AG09319 (cell line): ENCODE data around the gene EFCAB6.

Experiments
- DNase-seq: peaks from one replicate; pipeline ENCODE4 v3.0.0-alpha.2; 2010; ENCODE audit warnings: low read depth; ENCODE audit errors: extremely low read depth
- TF ChIP-seq, protein P1 (sequence below): IDR thresholded peaks from 2 replicates; pipeline ENCODE4 v1.5.1; 2011; ENCODE audit warnings: low read depth, mild to moderate bottlenecking, inconsistent platforms, low read length, moderate library complexity

Gene EFCAB6

DNA sequence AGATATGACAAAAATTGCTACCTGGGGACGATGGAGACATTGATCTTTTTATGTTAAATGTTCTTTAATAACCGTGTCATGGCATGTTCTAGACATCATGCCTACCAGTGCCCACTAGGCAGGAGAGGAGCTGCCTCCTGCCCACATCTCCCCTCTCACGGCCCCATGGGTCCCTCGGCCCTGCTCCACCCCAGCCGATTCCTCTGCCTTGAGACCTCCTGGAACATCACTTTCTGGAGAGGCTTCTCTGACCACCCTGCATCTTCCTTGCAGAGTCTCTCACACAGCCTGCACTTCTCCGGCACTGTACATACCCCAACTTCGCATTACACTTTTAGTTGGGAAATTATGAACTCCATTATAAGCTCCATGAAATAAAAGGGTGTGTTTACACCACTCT is 16.8 kb downstream of the EFCAB6 start:
- TF ChIP-seq, protein P1, sequence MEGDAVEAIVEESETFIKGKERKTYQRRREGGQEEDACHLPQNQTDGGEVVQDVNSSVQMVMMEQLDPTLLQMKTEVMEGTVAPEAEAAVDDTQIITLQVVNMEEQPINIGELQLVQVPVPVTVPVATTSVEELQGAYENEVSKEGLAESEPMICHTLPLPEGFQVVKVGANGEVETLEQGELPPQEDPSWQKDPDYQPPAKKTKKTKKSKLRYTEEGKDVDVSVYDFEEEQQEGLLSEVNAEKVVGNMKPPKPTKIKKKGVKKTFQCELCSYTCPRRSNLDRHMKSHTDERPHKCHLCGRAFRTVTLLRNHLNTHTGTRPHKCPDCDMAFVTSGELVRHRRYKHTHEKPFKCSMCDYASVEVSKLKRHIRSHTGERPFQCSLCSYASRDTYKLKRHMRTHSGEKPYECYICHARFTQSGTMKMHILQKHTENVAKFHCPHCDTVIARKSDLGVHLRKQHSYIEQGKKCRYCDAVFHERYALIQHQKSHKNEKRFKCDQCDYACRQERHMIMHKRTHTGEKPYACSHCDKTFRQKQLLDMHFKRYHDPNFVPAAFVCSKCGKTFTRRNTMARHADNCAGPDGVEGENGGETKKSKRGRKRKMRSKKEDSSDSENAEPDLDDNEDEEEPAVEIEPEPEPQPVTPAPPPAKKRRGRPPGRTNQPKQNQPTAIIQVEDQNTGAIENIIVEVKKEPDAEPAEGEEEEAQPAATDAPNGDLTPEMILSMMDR = no peak
- DNase-seq = no peak

DNA sequence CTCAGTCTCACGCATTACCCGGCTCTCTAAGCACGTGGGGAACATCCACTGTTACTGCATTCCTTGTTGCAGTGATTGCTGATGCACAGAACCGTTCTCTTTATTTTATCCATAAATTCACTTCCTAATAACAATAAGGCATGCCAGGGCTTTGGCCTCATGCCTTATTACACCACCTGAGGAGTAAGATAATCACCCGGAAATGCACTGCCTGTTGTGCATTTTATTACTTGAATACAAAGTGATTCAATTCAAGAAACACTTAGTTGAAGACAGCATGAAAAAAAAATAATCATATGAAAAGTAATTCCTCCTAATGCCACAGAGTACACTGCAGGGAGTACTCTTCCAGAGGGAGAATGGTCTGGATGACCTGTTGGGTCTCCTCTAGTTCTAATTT is 19.2 kb downstream of the EFCAB6 start:
- DNase-seq = no peak
- TF ChIP-seq, protein P1 = no peak

DNA sequence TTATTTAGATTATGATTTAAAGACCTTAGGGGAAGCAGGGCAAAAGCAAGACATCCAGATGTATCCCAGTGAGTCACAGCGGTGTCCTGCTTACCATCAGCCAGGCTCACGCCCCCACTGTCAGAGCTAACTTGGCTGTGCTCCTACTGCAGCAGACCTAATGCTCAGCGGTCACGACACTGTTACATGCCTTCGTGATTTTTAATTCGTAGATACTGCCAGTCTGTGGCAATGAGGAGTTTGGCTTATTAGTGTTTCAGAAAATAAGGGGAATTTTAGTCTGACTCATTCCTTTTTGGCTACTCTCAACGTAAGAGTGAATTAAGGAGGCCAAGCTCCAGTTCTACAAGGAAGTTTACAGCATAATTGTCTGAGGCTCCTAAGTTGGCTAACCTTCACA is 22.7 kb downstream of the EFCAB6 start:
- DNase-seq = peak; percentile 94
- TF ChIP-seq, protein P1 = no peak; the same call in none of the 2 replicates

DNA sequence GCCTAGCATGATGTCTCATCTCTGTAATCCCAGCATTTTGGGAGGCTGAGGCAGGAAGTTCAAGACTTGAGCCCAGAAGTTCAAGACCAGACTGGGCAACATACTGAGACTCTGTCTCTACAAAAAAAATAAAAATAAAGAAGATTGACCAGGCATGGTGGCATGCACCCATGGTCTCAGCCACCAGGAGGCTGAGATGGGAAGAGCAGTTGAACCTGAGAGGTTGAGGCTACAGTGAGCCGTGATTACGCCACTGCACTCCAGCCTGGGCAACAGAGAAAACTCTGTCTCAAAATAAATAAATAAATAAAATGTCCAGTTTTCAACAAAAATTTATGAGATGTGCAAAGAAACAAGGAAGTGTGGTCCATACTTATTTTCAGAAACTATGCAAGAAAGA is 28.3 kb downstream of the EFCAB6 start:
- DNase-seq = no peak
- TF ChIP-seq, protein P1 = no peak

DNA sequence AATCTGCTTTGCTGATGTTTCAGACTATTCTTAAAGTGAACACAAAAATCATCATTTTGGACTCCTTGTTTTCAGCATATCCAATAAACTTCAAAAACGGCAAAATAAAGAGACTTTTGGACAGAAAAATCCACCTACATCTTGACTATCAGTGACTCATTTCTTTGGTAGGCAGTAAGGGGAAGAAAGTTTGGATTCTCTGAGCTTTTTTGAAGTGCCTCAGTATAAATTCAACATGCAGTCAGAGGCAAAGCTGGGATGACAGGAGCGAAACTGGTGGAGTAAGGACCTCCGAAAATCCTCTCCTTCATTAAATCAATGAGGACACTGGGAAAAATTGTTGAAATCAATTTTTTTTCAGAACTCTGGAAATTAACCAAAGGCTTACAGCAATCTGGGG is 29.7 kb downstream of the EFCAB6 start:
- no peak for DNase-seq
- TF ChIP-seq, protein P1 = no peak

DNA sequence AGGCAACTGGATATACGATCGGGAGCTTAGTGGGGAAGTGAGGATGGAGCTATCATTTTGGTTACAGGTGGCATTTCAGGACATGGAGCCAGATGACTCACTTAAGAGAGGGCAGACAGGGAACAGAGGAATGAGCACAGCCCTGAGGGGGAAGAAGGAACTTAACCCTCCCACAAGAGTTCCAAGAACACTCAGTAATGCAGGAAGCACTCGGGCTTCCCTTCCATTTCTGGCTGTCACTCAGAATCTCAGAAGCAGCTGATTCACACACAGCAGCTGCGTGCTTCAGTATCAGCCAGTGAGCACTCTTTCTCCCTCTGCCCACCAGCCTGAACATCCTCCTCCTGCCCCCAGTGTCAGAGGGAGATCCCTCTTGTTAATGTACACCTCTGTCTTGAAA is 34.8 kb downstream of the EFCAB6 start:
- TF ChIP-seq, protein P1 = no peak
- DNase-seq = peak; percentile 48

DNA sequence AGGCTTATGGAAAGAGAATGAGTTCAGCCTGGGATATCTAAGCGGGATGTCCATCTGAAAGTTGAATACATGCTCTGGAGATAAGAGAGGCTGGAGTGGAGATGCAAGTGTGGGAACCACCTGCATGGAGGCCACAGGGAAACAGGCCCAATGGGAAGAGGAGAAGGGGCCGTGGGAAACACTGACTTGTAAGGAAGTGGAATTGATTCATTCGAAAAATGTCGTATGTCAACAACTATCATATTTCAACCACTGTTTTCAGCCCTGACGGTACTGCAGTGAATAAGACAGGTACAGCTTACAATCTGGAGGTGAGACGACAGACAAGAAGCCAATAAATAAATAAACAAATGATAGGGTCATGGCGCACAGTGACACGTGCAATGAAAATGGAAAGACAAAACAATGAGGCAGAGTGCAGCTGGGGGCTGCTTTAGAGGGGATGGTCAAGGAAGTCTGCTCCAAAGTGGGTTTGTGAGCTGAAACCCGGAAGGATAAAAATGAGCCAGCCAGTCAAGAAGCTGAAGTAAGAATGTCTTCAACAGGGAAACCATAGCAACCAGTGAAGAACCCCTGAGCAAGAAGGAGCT is 35.9 kb downstream of the EFCAB6 start:
- DNase-seq = no peak
- TF ChIP-seq, protein P1 = no peak
